Measurements from ENCODE around the gene LZIC.

The LZIC gene

DNA sequence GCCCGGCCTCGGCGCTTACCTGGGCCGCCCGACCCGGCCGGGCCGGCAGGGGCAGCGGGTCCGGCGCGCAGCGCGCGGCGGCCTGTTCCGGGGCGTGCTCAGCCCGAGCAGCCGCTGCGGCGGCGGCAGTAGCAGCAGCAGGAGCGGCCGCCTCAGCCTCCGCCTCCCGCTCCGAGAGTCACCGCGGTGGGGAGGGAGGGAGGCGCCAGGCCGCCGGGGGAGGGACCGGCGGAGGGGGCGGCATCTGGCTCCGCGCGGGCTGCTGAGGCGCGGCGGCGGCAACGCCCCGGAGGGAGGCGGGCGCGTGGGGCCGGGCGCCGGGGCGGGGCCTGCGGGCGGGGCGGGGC is 33.1 kb downstream of the LZIC start, which contains the start of gene CTNNBIP1:
Gene CTNNBIP1 (minus strand): TSS at position 194 of the 347 bp plus-strand sequence. CDS start 38,205 bp downstream, outside the sequence.
- DNase-seq, result no peak

DNA sequence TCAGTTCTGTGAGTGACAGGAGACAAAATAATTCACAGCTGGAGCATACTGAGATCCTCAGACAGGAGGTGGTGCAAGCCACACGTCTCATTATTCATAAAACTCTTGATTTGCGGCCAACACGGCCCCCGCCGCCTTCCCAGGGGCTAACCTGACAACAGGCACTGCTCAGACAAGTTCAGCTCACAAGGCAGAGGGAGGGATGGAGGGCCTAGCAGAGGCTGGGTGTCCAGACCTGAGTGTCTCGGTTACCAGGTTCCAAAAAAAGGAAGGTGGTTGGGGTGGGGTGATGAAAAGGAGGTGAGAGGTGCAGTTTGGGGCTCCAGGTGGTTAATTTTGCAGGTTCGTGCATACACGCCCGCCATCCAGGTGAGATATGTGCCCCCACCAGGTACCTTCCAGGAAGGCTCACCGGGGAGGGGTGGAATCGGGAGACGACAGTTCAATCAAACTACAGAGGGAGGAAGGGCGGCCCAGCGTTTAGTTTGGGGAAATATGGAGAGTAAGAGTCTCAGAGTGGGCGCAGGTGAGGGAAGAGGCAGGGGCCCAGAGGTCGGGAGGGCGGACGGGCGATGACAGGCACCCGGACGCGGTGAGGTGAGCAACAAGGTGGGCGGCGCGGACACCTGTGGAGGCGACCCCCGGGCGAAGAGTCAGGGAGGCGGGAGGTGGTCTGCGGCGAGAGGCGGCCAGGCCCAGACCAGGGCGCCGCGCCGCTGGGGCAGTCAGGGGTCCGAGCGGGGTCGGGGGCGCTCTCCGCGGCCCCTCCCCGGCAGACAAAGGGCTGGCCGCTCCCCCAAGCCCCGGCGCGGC is 33.8 kb downstream of the LZIC start:
- no peak for DNase-seq

- DNase-seq, result no peak
These were observed 34.3 kb downstream of the LZIC start for GRCh38 chr1:9908871-9909233.

DNA sequence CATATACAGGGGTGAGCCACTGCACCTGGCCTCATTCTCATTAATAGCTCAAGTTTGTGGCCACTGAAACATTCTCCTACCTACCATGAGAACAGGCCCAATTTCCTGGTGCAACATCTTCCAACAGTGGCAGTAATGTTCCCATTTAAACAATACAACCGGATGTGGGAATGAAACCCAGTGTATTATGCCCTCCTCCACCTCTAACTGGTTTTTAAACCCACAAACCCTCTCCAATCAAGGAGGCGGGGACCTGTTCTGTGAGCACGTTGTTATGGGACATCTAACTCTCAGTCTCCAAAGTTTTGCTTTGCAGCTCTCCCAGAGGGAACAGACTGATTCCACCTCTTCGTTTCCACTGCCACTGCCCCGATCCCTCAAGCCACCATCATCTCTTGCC is 35.8 kb downstream of the LZIC start:
- DNase-seq, result no peak

GRCh38 chr1:9906466-9906865 is 36.7 kb downstream of the LZIC start:
- no peak for DNase-seq

- no peak for DNase-seq
These were observed 38.2 kb downstream of the LZIC start for GRCh38 chr1:9905010-9905409.

DNA sequence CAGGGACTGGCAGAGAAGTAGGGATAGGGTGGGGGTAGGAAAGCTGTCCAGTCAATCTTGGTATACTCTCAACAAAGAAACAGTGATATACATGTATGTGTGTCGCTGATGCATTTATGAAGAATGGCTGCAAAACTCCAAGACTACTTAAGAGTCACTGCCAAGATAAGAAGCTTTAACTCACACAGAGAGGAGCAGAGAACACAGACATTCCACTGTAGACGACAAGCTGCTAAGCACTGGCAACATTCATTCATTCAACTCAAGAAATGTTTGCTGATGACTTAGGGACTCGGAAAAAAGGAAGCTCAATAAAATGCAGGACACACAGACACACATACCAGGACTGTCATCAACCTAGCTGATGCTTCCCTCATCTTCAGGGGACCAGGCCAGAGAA is 38.6 kb downstream of the LZIC start:
- DNase-seq, result no peak

GRCh38 chr1:9903801-9904527 is 39.2 kb downstream of the LZIC start:
- DNase-seq, result no peak

DNA sequence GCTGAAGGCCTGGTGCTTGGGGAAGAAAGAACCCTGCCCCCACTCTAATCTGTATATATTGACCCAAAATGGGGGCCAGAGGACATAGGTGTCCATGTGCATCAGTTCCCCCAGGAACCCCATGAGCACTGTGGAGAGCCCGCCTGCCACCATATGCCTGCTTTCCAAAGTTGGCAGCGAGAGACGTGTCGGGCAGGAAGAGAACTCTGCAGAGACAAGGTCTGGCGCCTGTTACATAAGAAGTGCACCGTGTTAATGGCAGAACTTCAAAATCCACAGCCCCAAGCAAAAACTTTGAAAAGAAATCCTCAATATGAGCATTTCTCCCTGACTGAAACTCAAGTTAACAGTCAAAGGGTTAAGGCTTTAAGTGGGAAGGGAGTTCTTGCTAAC is 41.1 kb downstream of the LZIC start:
- no peak for DNase-seq

GRCh38 chr1:9901148-9902059 is 41.8 kb downstream of the LZIC start:
- no peak for DNase-seq

GRCh38 chr1:9900142-9901043 is 42.8 kb downstream of the LZIC start:
- DNase-seq, result no peak

DNA sequence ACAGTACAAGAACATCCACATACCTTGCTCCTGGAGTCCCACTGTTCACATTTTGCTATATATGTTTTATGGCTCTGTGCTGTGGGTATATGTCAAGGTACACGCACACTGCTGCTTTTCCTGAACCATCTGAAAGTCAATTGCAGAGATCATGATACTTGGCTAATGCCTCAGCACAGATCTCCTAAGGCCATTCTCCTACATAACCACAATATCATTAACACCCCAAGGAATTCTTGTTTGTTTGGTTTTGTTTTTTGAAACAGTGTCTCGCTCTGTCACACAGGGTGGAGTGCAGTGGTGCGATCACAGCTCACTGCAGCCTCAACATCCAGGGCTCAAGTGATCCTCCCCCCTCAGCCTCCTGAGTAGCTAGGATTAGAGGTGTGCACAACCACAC is 49.1 kb downstream of the LZIC start:
- no peak for DNase-seq

DNA sequence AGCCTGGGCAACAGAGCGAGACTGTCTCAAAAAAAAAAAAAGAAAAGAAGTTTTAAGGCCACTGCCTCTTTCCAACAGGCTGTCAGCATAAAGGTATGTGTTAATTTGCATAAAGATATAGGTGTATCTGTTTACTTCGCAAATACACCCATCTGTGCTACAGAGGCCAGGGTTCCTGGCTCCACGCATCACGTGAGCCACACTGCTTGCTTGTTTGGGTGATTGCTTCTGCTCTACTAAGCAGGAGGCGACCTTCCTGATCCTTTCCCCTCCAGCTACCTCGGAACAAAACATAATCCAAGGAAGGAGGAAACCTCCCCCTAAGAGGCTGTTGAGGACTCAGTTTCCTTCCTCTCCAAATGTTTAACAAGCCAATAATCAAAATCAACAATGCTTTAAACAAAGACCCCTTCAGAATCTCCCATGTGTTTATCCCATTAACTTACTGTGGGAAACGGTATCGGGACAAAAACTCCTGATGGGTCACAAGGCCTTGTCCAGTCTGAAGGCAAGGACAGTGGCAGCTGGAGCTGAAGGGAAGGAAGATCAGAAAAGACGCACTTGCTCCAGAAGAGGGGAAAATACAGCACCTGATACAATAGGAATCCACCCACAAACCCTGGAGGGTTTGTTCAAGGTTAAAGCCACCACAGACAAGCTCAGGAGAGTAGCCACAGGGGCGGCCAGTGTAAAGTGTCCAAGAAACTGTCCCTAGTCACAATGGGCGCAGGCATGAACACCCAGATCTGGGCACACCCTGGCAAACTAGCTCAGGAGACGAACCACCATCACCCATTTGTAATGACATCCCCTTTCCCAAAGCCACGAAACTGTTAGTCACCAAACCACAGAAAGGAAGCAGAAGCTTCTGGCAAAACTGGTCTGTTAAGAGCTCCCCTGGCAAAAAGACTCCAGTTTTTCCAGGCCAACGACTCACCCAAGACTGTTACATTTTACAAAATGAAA is 50.3 kb downstream of the LZIC start:
- peak; percentile 70 for DNase-seq

DNA sequence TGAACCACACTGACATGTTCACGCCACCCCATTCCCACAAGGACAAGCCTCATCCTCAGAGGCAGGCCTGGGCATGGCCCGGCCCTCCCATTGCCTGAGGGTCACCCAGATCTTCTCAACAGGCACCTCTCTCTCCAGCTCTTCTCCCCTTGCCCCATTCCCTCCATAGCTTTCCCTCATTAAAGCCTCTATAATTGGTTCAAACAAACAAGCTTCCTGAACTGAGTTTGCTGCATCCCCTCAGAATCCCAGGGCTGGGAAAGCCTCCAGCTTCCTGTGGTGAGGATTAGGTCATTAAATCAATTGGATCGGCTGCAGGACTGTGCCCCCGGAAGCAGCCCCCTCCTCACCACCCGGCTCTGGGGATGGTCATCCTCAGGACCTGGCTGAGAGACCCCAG is 52.0 kb downstream of the LZIC start:
- no peak for DNase-seq

DNA sequence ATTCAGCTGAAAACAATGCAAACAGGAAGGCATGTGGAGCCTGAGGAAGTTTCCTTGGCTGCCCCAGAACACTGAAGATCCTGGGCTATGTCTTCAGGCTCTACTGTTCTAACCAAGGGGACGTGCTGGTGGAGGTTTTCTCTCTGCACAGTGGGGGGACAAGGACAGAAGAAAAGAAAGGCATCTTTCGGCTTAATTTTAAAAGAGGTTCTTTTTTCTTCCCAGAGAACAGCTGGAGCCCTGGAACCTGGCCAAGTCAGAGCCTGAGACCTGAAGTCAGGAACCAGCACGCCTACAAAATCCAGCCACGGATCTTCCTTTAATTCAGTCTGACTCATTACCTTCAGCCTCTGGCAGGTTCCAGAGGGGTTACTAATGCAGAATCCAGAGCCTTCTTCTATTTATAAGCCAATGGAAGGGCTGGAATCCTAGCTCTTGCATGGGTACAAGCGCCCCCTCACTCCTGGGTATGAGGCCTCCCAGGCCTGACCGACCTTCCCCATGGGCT is 52.9 kb downstream of the LZIC start:
- DNase-seq, result no peak

- DNase-seq, result no peak
These were observed 53.8 kb downstream of the LZIC start for GRCh38 chr1:9889411-9889810.

- DNase-seq, result no peak
These were observed 54.3 kb downstream of the LZIC start for GRCh38 chr1:9888886-9889285.

DNA sequence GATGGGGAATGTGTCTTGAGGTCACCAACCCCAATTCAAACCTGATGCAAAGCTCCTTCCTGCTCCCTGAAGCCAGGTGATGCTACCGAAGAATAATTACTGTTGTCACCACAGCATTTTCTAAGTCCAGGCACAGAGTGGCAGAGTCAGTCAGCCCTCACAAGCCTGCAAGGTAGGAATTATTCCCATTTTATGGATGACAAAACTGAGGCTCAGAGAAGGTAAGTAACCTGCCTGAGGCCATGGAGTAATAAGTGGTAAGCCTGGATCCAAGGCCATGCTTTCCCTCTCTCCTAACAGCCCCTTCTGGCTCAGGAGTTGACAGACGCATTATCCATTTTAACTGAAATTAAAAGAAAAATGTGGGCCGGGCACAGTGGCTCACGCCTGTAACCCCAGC is 56.1 kb downstream of the LZIC start:
- no peak for DNase-seq

DNA sequence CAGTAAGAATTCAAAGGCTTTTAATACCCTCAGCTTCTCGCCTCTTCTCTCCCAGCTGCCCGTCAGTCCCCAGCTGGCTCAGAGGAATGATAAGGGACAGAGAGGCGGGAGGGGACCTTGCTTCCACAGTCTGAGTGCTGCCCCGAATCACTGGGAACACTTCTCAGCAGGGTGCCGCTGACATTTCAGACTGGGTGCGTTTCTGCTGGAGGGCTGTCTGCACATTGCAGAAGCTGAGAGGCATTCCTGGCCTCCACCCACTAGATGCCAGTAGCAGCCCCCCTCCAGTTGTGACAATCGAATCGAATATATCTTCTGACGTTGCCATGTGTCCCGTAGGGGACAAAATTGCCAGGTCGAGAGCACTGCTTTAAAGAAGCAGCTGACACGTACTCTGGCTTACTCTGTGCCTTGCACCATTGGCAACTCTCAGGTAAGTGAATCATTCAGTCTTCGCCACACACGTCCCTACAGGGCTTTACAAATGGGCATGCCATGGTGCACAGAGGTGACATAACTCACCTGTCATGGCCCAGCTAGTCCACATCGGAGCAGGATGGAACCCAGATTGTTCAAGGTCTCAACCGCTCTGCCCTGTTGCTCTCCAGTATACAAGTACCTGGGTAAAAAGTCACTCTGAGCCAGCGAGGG is 57.0 kb downstream of the LZIC start:
- DNase-seq, result no peak

- DNase-seq, result no peak
These were observed 58.4 kb downstream of the LZIC start for GRCh38 chr1:9884805-9885204.

Measured in NCI-H526 treated with DMSO at 0.1 percent for 48 hours (cell line).